ENCODE results near the gene B3GALT6.
"Not testable (repeated sequence)": the region's sequence is repeated elsewhere in the genome, so short reads cannot be mapped to it uniquely, and the experiment has no call there.

B3GALT6 gene

DNA sequence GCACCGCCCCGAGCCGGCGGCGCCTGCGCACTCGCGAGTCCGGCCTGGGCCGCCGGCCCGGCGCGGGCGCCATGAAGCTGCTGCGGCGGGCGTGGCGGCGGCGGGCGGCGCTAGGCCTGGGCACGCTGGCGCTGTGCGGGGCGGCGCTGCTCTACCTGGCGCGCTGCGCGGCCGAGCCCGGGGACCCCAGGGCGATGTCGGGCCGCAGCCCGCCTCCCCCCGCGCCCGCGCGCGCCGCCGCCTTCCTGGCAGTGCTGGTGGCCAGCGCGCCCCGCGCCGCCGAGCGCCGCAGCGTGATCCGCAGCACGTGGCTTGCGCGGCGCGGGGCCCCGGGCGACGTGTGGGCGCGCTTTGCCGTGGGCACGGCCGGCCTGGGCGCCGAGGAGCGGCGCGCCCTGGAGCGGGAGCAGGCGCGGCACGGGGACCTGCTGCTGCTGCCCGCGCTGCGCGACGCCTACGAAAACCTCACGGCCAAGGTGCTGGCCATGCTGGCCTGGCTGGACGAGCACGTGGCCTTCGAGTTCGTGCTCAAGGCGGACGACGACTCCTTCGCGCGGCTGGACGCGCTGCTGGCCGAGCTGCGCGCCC is at the start of gene B3GALT6:
B3GALT6 (plus strand) TSS at position 30 of the 588 bp plus-strand sequence; CDS start at position 72, 42 bp downstream.
- DNase-seq, result no peak

DNA sequence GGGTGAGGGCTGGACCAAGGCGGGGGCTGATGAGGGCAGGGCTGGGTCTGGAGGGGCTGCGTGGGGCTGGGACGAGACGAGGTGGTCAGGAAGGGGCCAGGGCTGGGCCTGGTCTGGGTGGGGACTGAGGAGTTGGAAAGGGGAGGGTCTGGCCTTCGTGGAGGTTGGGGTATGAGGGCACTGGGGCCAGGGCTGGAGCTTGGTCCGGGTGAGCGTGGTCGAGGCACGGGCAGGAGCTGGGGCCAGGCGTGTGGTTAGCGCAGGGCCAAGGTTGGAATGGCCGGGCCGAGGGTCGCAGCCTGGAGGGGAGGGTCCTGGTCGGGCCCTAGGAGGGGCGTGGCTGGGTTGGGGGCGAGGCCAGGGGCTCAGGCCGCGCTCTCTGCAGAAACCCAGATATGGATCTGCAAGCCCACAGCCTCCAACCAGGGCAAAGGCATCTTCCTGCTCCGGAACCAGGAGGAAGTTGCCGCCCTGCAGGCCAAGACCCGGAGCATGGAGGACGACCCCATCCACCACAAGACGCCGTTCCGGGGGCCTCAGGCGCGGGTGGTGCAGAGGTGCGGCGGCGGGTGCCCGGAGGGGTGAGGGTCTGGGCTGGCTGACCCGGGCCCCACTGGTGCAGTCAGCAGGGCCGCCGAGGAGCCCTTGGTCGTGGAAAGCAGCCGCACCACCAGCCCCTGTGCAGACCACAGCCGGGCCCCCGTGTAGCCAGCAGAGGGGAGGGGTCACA is 49.4 kb upstream of the B3GALT6 start:
- no peak for DNase-seq

- no peak for DNase-seq
Observed at GRCh38 chr1:1183221-1183747, 48.8 kb upstream of the B3GALT6 start.

GRCh38 chr1:1183833-1184775 is 47.9 kb upstream of the B3GALT6 start:
- no peak for DNase-seq

GRCh38 chr1:1185101-1185765 is 46.8 kb upstream of the B3GALT6 start:
- DNase-seq, result peak; percentile 47

DNA sequence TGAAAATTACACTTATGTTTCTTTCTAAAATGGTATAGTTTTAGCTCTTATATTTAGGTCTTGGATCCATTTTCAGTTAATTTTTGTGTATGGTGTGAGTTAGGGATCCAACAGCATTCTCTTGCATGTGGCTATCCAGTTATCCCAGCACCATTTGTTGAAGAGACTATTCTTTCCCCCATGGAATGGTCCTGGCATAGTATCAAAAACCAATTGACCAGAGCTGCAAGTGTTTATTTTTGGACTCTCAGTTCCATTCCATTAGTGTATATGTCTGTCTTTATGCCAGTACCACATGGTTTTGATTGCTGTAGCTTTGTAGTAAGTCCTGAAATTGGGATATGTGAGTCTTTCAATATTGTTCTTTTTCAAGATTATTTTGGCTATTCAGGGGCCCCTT is 44.1 kb upstream of the B3GALT6 start:
- DNase-seq, result no peak

DNA sequence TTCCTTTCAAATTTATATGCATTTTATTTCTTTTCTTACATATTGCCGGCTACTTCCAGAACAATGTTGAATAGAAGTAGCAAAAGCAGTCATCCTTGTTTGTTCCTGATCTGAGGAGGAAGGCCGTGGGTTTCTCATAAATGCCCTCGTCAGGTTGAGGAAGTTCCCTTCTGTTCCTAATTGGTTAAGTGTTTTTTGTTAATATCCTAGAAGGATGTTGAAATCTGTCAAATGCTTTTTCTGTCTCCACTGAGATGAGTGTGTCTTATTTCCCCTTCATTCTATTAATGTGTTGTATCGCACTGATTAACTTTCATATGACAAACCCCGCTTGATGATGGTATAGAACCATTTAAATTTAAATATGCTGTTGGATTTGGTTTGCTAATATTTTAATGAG is 42.9 kb upstream of the B3GALT6 start:
- no peak for DNase-seq

- no peak for DNase-seq
Observed at GRCh38 chr1:1191734-1192133, 40.3 kb upstream of the B3GALT6 start.

DNA sequence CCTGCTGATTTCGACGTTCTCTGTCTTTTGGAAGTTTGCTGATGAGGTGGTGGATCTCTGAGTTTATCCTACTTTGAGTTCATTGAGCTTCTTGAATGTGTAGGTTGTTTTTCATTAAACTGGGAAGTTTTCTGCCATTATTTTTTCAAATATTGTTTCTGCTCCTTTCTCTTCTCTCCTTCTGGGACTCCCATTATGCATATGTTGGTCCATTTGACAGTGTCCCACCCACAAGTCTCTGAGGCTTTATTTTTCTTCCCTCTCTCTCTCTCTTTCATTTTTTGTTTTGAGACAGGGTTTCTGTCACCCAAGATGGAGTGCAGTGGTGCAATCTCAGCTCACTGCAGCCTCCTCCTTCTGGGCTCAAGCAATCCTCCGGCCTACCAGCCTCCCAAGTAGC is 37.3 kb upstream of the B3GALT6 start:
- no peak for DNase-seq

DNA sequence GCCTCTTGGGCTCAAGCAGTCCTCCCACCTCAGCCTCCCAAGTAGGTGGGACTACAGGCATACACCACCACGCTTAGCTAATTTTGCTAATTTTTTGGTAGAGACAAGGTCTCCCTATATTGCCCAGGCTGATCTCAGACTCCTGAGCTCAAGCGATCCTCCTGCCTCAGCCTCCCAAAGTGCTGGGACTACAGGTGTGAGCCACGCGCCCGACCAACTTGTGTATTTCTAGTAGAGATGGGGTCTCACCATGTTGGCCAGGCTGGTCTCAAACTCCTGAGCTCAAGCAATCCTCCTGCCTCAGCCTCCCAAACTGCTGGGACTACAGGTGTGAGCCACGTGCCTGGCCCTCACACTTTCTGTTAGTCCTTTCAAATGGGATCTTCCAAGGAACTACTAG is 36.3 kb upstream of the B3GALT6 start:
- DNase-seq, result not testable (repeated sequence)

DNA sequence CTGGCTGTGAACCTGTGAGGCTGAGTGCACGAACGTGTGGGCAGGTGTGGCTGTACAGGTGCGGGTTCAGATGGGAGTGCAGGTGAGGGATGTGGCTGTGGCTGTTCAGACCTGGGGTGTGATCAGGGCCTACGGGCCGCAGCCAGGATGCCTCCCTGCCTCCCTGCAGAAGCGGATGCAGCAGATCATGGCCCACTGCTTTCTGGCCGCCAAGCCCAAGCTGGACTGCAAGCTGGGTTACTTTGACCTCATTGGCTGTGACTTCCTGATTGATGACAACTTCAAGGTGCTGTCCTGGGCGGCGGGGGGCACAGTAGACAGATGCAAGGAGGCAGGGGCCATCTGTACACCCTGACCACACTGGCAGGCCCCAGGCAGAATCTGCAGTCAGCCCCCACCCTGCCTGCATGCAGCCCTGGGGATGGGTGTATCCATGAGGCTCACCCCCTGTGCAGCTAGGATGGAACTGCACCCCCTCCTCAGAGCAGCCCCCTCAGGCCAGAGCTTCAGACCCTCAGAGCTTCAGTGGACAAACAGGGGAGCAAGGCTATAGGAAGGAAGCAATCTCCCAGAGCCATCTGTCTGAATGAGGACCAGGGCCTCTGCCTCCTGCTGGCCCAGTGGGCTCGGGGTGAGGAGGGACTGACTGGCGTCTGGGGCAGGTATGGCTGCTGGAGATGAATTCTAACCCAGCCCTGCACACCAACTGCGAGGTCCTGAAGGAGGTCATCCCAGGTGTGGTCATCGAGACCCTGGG is 35.4 kb upstream of the B3GALT6 start:
- DNase-seq, result no peak

DNA sequence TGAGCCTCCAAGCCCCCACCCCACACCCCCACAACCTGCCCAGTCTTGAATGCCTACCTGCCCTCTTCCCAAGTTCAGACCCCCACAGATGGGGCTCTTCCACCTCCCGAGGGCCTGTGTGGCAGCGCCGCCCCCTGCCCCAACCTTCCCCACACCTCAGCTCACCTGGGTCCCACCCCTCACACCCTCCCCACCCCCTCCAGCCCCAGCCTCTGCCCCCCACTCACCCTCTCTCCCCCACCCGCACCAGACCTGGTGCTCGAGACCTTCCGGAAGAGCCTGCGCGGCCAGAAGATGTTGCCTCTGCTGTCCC is 34.9 kb upstream of the B3GALT6 start:
- no peak for DNase-seq

- DNase-seq, result no peak
Observed at GRCh38 chr1:1197551-1198422, 34.2 kb upstream of the B3GALT6 start.

DNA sequence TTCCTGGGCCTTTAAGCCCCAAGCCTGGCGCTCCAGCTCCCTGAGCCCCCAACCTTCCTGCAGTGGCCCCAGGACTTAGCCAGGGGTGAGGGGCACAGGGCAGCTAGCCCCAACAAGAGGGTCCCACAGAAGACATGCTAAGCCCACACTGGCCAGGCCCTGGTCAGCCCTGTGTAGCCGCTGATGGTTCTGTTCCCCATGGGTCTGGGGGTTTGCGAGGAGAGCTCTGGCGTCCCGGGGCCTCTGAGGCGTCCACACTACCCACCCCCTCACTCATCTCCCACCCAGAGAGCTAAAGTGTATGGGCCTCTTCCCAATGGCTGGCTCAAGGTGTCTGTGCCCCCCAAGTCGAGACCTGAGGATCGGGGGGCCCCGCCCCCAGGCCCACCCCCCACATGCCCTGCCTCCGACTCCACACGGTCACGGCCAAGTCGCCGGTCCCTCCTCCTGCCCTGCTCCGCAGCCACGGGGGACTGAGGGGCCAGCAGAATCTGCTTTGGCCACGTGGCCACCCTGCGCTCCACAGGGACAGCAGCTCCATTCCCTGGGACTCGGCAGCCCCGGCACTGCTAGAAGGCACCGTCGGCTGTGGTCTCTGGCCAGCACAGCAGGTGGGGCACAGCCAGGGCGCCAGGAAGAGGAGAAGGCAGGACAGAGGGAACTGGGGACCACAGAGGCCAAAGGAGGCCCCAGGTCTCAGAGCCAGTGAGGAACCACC is 33.5 kb upstream of the B3GALT6 start:
- no peak for DNase-seq

GRCh38 chr1:1199141-1199960 is 32.7 kb upstream of the B3GALT6 start:
- no peak for DNase-seq

DNA sequence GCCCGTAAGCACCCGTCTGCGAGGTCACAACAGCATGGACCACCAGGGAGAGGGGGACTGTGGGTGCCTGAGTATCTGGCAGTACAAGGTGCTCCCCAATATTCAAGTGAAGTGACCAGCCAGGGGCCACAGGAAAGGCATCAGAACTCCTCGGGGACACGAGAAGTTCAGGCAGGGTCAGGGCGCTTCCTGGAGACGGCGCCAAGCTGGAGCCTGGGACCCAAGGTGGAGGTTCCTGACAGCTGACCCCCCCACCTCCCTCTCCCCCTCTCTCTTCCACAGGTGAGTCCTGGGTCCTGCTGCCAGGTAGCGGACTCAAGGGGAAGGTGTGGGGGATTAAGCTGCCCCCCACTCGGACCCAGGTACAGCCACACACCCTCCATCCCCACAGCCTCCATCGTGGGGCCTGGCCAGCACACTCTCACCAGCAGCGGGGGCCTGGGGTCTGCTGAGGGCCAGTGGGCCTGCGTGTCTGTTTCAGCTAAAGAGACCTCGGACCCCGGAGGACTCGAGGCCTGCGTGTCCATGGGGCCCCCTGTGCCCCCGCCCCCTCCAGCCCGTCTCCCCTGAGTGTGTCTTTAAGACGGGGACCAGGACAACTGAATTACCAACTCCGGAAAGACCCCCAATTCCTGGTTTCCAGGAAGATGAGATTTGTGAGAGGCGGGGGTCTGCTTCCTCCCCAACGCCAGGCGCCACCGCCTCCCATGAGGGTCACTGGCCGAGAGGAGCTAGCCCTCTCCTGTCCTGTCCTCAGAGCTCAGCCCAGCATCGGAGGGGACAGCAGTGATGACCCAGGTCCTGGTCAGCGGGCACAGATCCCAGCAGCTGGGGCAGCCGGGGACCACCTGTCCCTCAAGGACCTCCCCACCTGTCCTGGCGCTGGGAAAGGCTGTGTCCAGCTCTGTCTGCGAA is 31.8 kb upstream of the B3GALT6 start:
- no peak for DNase-seq

DNA sequence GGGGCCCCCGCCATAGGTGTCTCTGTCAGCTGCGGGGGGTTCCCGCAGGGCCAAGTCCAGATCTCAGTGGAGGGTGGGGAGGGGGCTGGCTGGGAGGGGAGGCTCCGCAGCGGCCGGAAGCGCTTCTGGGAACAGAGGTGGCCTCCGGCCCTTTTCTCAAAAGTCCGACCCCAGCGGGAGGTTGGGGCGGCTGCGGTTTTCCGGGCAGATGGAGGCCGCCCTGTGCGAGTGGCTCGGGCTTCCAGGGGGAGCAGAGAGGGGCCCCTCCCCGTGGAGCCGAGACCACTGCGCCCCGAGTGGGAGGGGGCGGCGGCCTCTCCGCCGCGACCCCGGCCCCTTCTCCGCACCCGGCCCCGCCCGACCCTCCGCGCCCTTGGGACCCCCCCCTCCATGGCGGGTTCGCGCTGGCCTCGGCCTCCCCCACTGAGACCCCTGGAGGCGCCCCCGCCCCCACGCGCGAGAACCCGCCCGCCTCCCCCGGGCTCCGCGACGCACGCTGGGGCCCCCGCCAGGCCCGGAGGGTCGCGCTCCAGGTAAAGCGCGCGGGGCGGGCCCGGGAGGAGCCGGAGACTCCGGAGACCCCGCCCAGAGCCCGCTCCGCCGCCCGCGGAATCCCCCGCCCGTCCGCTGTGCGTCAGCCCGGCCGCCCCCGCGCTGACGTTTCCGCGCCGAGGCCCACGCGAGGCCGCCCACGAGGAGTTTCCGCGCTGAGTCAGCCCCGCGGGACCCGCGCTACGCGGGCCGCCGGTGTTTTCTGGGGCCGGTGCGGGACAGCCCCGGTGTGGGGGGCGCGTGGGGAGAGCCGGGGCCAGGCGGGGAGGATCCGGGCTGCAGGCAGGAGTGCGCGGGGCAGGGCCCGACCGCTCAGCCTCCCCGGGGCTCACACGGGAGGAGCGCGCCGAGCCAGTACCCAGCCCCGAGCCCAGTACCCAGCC is 30.9 kb upstream of the B3GALT6 start:
- DNase-seq, result peak; percentile 47

All from eye (tissue), 1 donor.